NB4 (cell line): ENCODE measurements around the gene NDOR1.

Experiments used
- CTCF ChIP-seq: IDR thresholded peaks from one replicate; pipeline ENCODE4 v1.5.1; 2012; ENCODE audit warnings: low read depth, low read length
- MAX ChIP-seq: IDR thresholded peaks from 2 replicates; pipeline ENCODE4 v1.6.1; 2011; ENCODE audit warnings: low read depth, low read length
- MYC ChIP-seq: IDR thresholded peaks from 2 replicates; pipeline ENCODE4 v1.6.1; 2011; ENCODE audit warnings: low read depth, low read length
- POLR2A ChIP-seq: IDR thresholded peaks from 2 replicates; pipeline ENCODE4 v1.6.1; 2011; ENCODE audit warnings: mild to moderate bottlenecking; ENCODE audit not compliant: insufficient read length; ENCODE audit errors: extremely low read depth

- TF ChIP-seq CTCF (no peak), POLR2A (no peak), MAX (no peak), MYC (no peak)
Measured at GRCh38 chr9:137168904-137169856, 36.3 kb upstream of the NDOR1 start.
